ENCODE data around the gene SGMS1. TPM values are rescaled to one million over a fixed set of nuclear protein-coding genes. Genes with fewer than 3 reads are reported as not detected.
A peak's percentile ranks its signal among the peaks of the same experiment; 100 is the strongest.

SGMS1 gene
- total and polyA plus RNA-seq, 2 donors (not counting 1 experiment from before 2014, with no cell fraction given): 39.9 to 82.1 TPM

DNA sequence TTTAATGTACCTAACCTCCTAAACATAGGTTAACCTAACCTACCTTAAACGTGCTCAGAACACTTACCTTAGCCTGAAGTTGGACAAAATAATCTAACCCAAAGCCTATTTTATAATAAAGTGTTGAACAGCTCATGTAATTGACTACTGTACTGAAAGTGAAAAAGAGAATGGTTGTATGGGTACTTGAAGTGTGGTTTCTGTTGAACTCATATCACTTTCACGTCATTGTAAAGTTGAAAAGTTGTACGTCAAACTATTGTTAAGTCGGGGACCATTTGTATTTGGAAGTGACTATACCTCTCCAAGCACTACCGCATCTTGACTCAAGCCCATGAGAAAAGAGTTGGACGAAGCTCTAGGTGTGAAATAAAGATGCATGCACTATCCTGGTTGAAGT lies 334.6 kb downstream of the SGMS1 start:
- Histone ChIP-seq H2AFZ (ENCODE audit: low read length) (no peak overlapping the region), H4K20me1 (ENCODE audit: control insufficient read depth, extremely low read depth, insufficient read depth, low read length) (no peaks in the 10 kb centered on the region), H3K79me2 (ENCODE audit: control insufficient read depth, insufficient read depth, low read length) (no peaks in the 10 kb centered on the region), H3K4me3 (replicated peaks in 1 of 4; ENCODE audit: control extremely low read depth in 1 of 4, insufficient read depth in 1 of 4, low read depth in 3 of 4, low read length in 4 of 4) (no peak overlapping the region), H3K27ac (ENCODE audit: insufficient read depth, low read length) (no peak overlapping the region), H3K36me3 (ENCODE audit: control insufficient read depth, insufficient read depth, low read length) (no peaks in the 10 kb centered on the region), H3K4me2 (ENCODE audit: extremely low read depth, insufficient read depth, low read length) (no peak overlapping the region), H3K27me3 (ENCODE audit: control insufficient read depth, insufficient read depth, low read length) (no peaks in the 10 kb centered on the region), H3K9ac (ENCODE audit: insufficient read depth, low read length) (no peak overlapping the region), H3K4me1 (ENCODE audit: control insufficient read depth, extremely low read depth, insufficient read depth, low read length) (no peaks in the 10 kb centered on the region), H3K9me3 (ENCODE audit: control insufficient read depth, insufficient read depth, low read depth, low read length) (no peaks in the 10 kb centered on the region)
- DNase-seq (ENCODE audit: low read depth in 2 of 2): no peak
- TF ChIP-seq, protein P1, sequence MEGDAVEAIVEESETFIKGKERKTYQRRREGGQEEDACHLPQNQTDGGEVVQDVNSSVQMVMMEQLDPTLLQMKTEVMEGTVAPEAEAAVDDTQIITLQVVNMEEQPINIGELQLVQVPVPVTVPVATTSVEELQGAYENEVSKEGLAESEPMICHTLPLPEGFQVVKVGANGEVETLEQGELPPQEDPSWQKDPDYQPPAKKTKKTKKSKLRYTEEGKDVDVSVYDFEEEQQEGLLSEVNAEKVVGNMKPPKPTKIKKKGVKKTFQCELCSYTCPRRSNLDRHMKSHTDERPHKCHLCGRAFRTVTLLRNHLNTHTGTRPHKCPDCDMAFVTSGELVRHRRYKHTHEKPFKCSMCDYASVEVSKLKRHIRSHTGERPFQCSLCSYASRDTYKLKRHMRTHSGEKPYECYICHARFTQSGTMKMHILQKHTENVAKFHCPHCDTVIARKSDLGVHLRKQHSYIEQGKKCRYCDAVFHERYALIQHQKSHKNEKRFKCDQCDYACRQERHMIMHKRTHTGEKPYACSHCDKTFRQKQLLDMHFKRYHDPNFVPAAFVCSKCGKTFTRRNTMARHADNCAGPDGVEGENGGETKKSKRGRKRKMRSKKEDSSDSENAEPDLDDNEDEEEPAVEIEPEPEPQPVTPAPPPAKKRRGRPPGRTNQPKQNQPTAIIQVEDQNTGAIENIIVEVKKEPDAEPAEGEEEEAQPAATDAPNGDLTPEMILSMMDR (conservative IDR thresholded peaks at IDR 0.05 in 1 of 2, IDR thresholded peaks at IDR 0.05 in 1 of 2; ENCODE audit: low read depth in 1 of 2, low read length in 2 of 2): no peak
- TF ChIP-seq EZH2 (IDR thresholded peaks at IDR 0.05; ENCODE audit: low read length, missing control alignments): no peak

DNA sequence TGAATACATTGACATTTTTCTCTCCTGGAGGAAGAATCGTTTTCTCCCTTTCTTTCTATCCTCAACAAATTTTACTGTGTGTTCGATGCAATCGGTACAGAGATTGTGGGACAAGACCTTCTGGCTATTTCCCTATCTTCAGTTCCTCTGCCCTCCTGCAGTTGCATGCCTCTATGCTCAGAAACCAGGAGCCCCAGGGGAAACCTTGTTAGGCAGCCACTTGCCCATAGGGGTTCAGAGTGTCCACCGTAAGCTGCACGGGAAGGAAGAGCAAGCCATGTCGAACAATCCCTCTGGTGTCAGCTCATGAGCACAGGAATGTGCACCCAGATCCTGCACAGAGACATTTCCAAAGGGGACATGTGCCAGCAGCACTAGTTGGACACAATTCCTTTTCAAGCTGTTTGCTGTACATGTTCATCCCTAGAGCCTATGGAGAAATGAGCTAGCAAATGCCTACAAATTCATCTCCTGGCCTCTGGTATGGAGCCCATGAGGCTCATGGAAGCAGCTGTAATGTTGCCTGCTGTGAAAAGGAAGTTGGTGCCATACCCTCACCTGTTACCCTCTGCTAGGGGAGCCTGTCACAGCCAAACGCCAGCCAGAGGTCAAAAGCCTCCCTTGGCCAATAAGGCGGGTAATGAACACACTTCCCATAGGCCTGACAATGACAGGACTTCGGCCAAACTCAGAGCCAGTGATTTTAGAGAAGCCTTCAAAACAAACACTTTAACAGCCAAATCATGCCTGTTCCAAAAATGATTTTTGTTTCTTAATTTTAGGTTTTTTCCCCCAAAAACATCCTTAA lies 336.6 kb downstream of the SGMS1 start:
- H2AFZ ChIP-seq (ENCODE audit: low read length): no peak overlapping the region
- no peak overlapping the region for H3K27ac ChIP-seq (ENCODE audit: insufficient read depth, low read length)
- H3K27me3 ChIP-seq (ENCODE audit: control insufficient read depth, insufficient read depth, low read length): peaks cover 3% of the 10 kb centered on the region
- H3K9me3 ChIP-seq (ENCODE audit: control insufficient read depth, insufficient read depth, low read depth, low read length): no peaks in the 10 kb centered on the region
- no peaks in the 10 kb centered on the region for H3K4me1 ChIP-seq (ENCODE audit: control insufficient read depth, extremely low read depth, insufficient read depth, low read length)
- no peaks in the 10 kb centered on the region for H4K20me1 ChIP-seq (ENCODE audit: control insufficient read depth, extremely low read depth, insufficient read depth, low read length)
- DNase-seq (ENCODE audit: low read depth in 2 of 2): no peak
- H3K9ac ChIP-seq (ENCODE audit: insufficient read depth, low read length): no peak overlapping the region
- TF ChIP-seq EZH2 (IDR thresholded peaks at IDR 0.05; ENCODE audit: low read length, missing control alignments): no peak
- TF ChIP-seq, protein P1 (conservative IDR thresholded peaks at IDR 0.05 in 1 of 2, IDR thresholded peaks at IDR 0.05 in 1 of 2; ENCODE audit: low read depth in 1 of 2, low read length in 2 of 2): no peak
- no peaks in the 10 kb centered on the region for H3K79me2 ChIP-seq (ENCODE audit: control insufficient read depth, insufficient read depth, low read length)
- H3K4me2 ChIP-seq (ENCODE audit: extremely low read depth, insufficient read depth, low read length): no peak overlapping the region
- H3K4me3 ChIP-seq (replicated peaks in 1 of 4; ENCODE audit: control extremely low read depth in 1 of 4, insufficient read depth in 1 of 4, low read depth in 3 of 4, low read length in 4 of 4): no peak overlapping the region
- H3K36me3 ChIP-seq (ENCODE audit: control insufficient read depth, insufficient read depth, low read length): no peaks in the 10 kb centered on the region

DNA sequence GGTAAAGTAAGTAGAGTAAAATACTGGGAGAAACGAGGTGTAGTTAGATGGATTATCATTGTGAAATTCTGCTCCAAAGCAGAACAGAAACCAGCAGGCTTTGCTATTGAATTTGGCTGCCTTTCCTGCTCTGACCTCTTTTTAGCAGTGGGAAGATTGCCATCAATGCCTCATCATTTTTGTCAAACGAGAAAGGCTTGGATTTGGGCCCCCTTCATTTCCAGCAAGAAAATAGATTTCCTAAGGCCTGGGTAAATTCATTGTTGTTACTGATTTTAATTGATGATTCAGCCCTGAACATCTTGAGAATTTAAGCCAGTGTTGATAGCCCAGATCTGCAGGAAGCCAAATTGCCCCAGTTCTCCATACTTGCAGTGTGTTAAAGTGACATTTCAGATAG lies 337.2 kb downstream of the SGMS1 start:
- no peaks in the 10 kb centered on the region for H3K9me3 ChIP-seq (ENCODE audit: control insufficient read depth, insufficient read depth, low read depth, low read length)
- peaks cover 5% of the 10 kb centered on the region for H3K27me3 ChIP-seq (ENCODE audit: control insufficient read depth, insufficient read depth, low read length)
- H3K4me3 ChIP-seq (replicated peaks in 1 of 4; ENCODE audit: control extremely low read depth in 1 of 4, insufficient read depth in 1 of 4, low read depth in 3 of 4, low read length in 4 of 4): no peak overlapping the region
- no peaks in the 10 kb centered on the region for H4K20me1 ChIP-seq (ENCODE audit: control insufficient read depth, extremely low read depth, insufficient read depth, low read length)
- no peaks in the 10 kb centered on the region for H3K79me2 ChIP-seq (ENCODE audit: control insufficient read depth, insufficient read depth, low read length)
- H3K9ac ChIP-seq (ENCODE audit: insufficient read depth, low read length): no peak overlapping the region
- no peak overlapping the region for H3K27ac ChIP-seq (ENCODE audit: insufficient read depth, low read length)
- H3K4me1 ChIP-seq (ENCODE audit: control insufficient read depth, extremely low read depth, insufficient read depth, low read length): no peaks in the 10 kb centered on the region
- no peak overlapping the region for H2AFZ ChIP-seq (ENCODE audit: low read length)
- TF ChIP-seq, protein P1 (conservative IDR thresholded peaks at IDR 0.05 in 1 of 2, IDR thresholded peaks at IDR 0.05 in 1 of 2; ENCODE audit: low read depth in 1 of 2, low read length in 2 of 2): no peak
- TF ChIP-seq EZH2 (IDR thresholded peaks at IDR 0.05; ENCODE audit: low read length, missing control alignments): no peak
- DNase-seq (ENCODE audit: low read depth in 2 of 2): peak; percentile 29 to 82
- H3K36me3 ChIP-seq (ENCODE audit: control insufficient read depth, insufficient read depth, low read length): no peaks in the 10 kb centered on the region
- peak overlapping the region; percentile 23 for H3K4me2 ChIP-seq (ENCODE audit: extremely low read depth, insufficient read depth, low read length)
